ENCODE data around the gene NOL3. TPM values are rescaled to one million over a fixed set of nuclear protein-coding genes. Genes with fewer than 3 reads are reported as not detected.

NOL3 gene
- polyA plus RNA-seq, 1 of the 3 experiments (the other 2 are of a cell fraction) = 34.1 TPM

- Histone ChIP-seq H2AFZ (ENCODE audit: low read depth) (no peak overlapping the region), H3K27ac (ENCODE audit: low read depth in 2 of 2, low read length in 1 of 2) (no peak overlapping the region; a peak in 1 of 4 replicates), H3K9me3 (no peaks in the 10 kb centered on the region), H3K4me1 (ENCODE audit: control insufficient read depth in 1 of 2, insufficient read depth in 2 of 2, low read depth in 1 of 2, low read length in 1 of 2) (peaks cover 3 to 13% of the 10 kb centered on the region in 2 experiments; a peak in 3 of 4 replicates), H3K27me3 (ENCODE audit: insufficient read depth) (no peaks in the 10 kb centered on the region), H4K20me1 (ENCODE audit: insufficient read depth) (peaks cover 10% of the 10 kb centered on the region), H3K4me3 (ENCODE audit: low read depth in 2 of 2, low read length in 1 of 2) (no peak overlapping the region), H3K79me2 (ENCODE audit: insufficient read depth) (peaks cover 34% of the 10 kb centered on the region), H3K4me2 (no peak overlapping the region), H3K9me2 (no peaks in the 10 kb centered on the region), H3K9ac (no peak overlapping the region), H3F3A (replicated peaks; ENCODE audit: insufficient read depth) (peaks cover 31% of the 10 kb centered on the region), H3K36me3 (replicated peaks in 1 of 2; ENCODE audit: control insufficient read depth in 1 of 2, insufficient read depth in 2 of 2, low read length in 1 of 2) (peaks cover 34 to 85% of the 10 kb centered on the region in 2 experiments)
- POLR2A ChIA-PET = interaction anchor here (0.9 to 1.7 kb wide), 7 partner anchors 8 to 50 kb away, joined by 3 to 8 read pairs (median 4); partner anchors contain the start of genes NOL3 and SLC9A5
- TF ChIP-seq RAD21 (IDR thresholded peaks at IDR 0.05; ENCODE audit: low read length) = 0 out of 2 replicates have a peak, but pooled peaks have one; percentile 20
- TF ChIP-seq CTCF (IDR thresholded peaks at IDR 0.05) = peak; percentile 60
- TF ChIP-seq FOSL2 (IDR thresholded peaks at IDR 0.05; ENCODE audit: borderline replicate concordance, low read depth) = no peak
- 0 out of 2 replicates have a peak, but pooled peaks have one; percentile 16 for TF ChIP-seq POLR2AphosphoS5 (IDR thresholded peaks at IDR 0.05; ENCODE audit: low read depth, low read length)
- peak; percentile 81 for DNase-seq
- WGBS (ENCODE audit: low lambda C conversion rate) = 78% methylated on average over 9 of the region's 12 CpGs
- CTCF ChIA-PET = interaction anchor here (1.1 to 2.5 kb wide), 15 partner anchors 9 to 244 kb away, joined by 3 to 8 read pairs (median 4); partner anchors contain the start of genes B3GNT9, CES3, EXOC3L1 and KCTD19
These were observed 27.9 kb downstream of the NOL3 start for GRCh38 chr16:67198238-67198734.

GRCh38 chr16:67199011-67199807 is 28.9 kb downstream of the NOL3 start, which contains the start of gene ELMO3:
TSS of gene ELMO3 (plus strand) at chr16:67199131. CDS start at chr16:67199327, 196 bp downstream.
- Histone ChIP-seq H3K79me2 (ENCODE audit: insufficient read depth) (peaks cover 25% of the 10 kb centered on the region; the same call in 1 of the 2 replicates), H4K20me1 (ENCODE audit: insufficient read depth) (peaks cover 1% of the 10 kb centered on the region), H3K4me2 (no peak within 1 kb of the TSS), H2AFZ (ENCODE audit: low read depth) (no peak within 1 kb of the TSS), H3K27ac (ENCODE audit: low read depth in 2 of 2, low read length in 1 of 2) (no peak within 1 kb of the TSS; a peak in 1 of 4 replicates), H3K27me3 (ENCODE audit: insufficient read depth) (no peaks in the 10 kb centered on the region), H3K36me3 (replicated peaks in 1 of 2; ENCODE audit: control insufficient read depth in 1 of 2, insufficient read depth in 2 of 2, low read length in 1 of 2) (peaks cover 34 to 84% of the 10 kb centered on the region in 2 experiments), H3F3A (replicated peaks; ENCODE audit: insufficient read depth) (peaks cover 31% of the 10 kb centered on the region), H3K4me3 (ENCODE audit: low read depth in 2 of 2, low read length in 1 of 2) (no peak within 1 kb of the TSS), H3K9me3 (no peaks in the 10 kb centered on the region), H3K4me1 (ENCODE audit: control insufficient read depth in 1 of 2, insufficient read depth in 2 of 2, low read depth in 1 of 2, low read length in 1 of 2) (peaks cover 0 to 4% of the 10 kb centered on the region in 2 experiments; a peak in 1 of 4 replicates), H3K9ac (no peak within 1 kb of the TSS), H3K9me2 (no peaks in the 10 kb centered on the region)
- ChIA-PET POLR2A (interaction anchor here (1.2 to 1.4 kb wide), 2 partner anchors 9 to 29 kb away, joined by 3 to 4 read pairs; partner anchors contain the start of gene NOL3), CTCF (interaction anchor here (1.0 to 2.5 kb wide), 5 partner anchors 11 to 304 kb away, joined by 3 to 8 read pairs (median 4); partner anchors contain the start of genes KCTD19 and LRRC36)
- TF ChIP-seq EZH2phosphoT487 (IDR thresholded peaks at IDR 0.05; ENCODE audit: borderline replicate concordance, low read depth) = no peak
- TF ChIP-seq REST (IDR thresholded peaks at IDR 0.05; ENCODE audit: low read depth, low read length) = no peak
- no peak for TF ChIP-seq YY1 (IDR thresholded peaks at IDR 0.05; ENCODE audit: low read depth)
- WGBS (ENCODE audit: low lambda C conversion rate) = 93% methylated on average over 35 of the region's 61 CpGs
- peak; percentile 72 for DNase-seq
